Measurements from ENCODE around the gene CTCF.

CTCF gene

DNA sequence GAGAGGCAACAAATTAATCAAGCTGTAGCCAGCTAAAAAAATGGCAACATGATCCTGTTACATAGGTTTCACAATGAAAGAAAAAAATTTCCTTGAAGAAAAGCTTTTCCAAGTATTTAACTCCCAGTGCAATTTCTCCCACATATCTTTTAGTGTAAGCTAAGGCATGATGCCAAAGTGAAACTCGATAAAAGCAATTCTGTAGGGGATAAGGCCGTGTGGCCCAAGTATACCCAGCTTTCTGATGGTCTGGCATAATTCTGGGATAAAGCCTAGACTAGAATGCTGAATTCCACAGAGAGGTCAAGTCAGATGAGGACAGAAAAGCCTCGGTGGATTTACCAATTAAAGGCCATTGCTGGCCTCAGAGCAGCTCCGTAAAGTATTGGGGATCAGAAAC is 36.2 kb downstream of the CTCF start:
- Histone ChIP-seq H3K4me1 (ENCODE audit: control insufficient read depth, insufficient read depth, low read length) (peaks cover 4% of the 10 kb centered on the region), H3K4me3 (ENCODE audit: low read length in 2 of 2) (no peak overlapping the region), H3K9ac (ENCODE audit: low read length in 2 of 2) (peak overlapping the region in 1 of 2 donors; percentile 29), H3K36me3 (ENCODE audit: control insufficient read depth in 2 of 2, insufficient read depth in 2 of 2, low read length in 2 of 2) (no peaks in the 10 kb centered on the region), H3K27ac (ENCODE audit: low read length) (no peak overlapping the region), H3K9me3 (ENCODE audit: control insufficient read depth in 2 of 2, low read length in 2 of 2) (no peaks in the 10 kb centered on the region), H3K27me3 (ENCODE audit: control insufficient read depth in 1 of 2, insufficient read depth in 2 of 2, low read length in 2 of 2) (no peaks in the 10 kb centered on the region)

GRCh38 chr16:67605641-67606040 is 43.3 kb downstream of the CTCF start:
- no peak overlapping the region for H3K27ac ChIP-seq (ENCODE audit: low read length)

GRCh38 chr16:67606632-67607031 is 44.3 kb downstream of the CTCF start:
- H3K4me3 ChIP-seq (ENCODE audit: low read length in 2 of 2), result no peak overlapping the region
- H3K27ac ChIP-seq (ENCODE audit: low read length), result no peak overlapping the region
- H3K4me1 ChIP-seq (ENCODE audit: control insufficient read depth, insufficient read depth, low read length), result peaks cover 2% of the 10 kb centered on the region
- H3K27me3 ChIP-seq (ENCODE audit: control insufficient read depth in 1 of 2, insufficient read depth in 2 of 2, low read length in 2 of 2), result no peaks in the 10 kb centered on the region
- peaks cover 7 to 10% of the 10 kb centered on the region in 2 donors for H3K36me3 ChIP-seq (ENCODE audit: control insufficient read depth in 2 of 2, insufficient read depth in 2 of 2, low read length in 2 of 2)
- no peak overlapping the region for H3K9ac ChIP-seq (ENCODE audit: low read length in 2 of 2)
- no peaks in the 10 kb centered on the region for H3K9me3 ChIP-seq (ENCODE audit: control insufficient read depth in 2 of 2, low read length in 2 of 2)

More at GRCh38 chr16:67605641-67606040, 43.3 kb downstream of the CTCF start:
- H3K27me3 ChIP-seq (ENCODE audit: control insufficient read depth in 1 of 2, insufficient read depth in 2 of 2, low read length in 2 of 2), result no peaks in the 10 kb centered on the region
- H3K36me3 ChIP-seq (ENCODE audit: control insufficient read depth in 2 of 2, insufficient read depth in 2 of 2, low read length in 2 of 2), result peaks cover 0 to under 1% of the 10 kb centered on the region in 2 donors
- H3K4me3 ChIP-seq (ENCODE audit: low read length in 2 of 2), result no peak overlapping the region
- no peak overlapping the region for H3K9ac ChIP-seq (ENCODE audit: low read length in 2 of 2)
- H3K9me3 ChIP-seq (ENCODE audit: control insufficient read depth in 2 of 2, low read length in 2 of 2), result no peaks in the 10 kb centered on the region
- peaks cover 4% of the 10 kb centered on the region for H3K4me1 ChIP-seq (ENCODE audit: control insufficient read depth, insufficient read depth, low read length)

- Histone ChIP-seq H3K9me3 (ENCODE audit: control insufficient read depth in 2 of 2, low read length in 2 of 2) (no peaks in the 10 kb centered on the region), H3K27ac (ENCODE audit: low read length) (no peak overlapping the region), H3K4me1 (ENCODE audit: control insufficient read depth, insufficient read depth, low read length) (no peaks in the 10 kb centered on the region), H3K9ac (ENCODE audit: low read length in 2 of 2) (no peak overlapping the region), H3K27me3 (ENCODE audit: control insufficient read depth in 1 of 2, insufficient read depth in 2 of 2, low read length in 2 of 2) (no peaks in the 10 kb centered on the region), H3K36me3 (ENCODE audit: control insufficient read depth in 2 of 2, insufficient read depth in 2 of 2, low read length in 2 of 2) (peaks cover 13 to 15% of the 10 kb centered on the region in 2 donors), H3K4me3 (ENCODE audit: low read length in 2 of 2) (no peak overlapping the region)
These were observed 46.0 kb downstream of the CTCF start for GRCh38 chr16:67608364-67608763.

GRCh38 chr16:67613808-67614207 is 51.5 kb downstream of the CTCF start:
- H3K9ac ChIP-seq (ENCODE audit: low read length in 2 of 2), result no peak overlapping the region
- no peak overlapping the region for H3K4me3 ChIP-seq (ENCODE audit: low read length in 2 of 2)
- no peaks in the 10 kb centered on the region for H3K9me3 ChIP-seq (ENCODE audit: control insufficient read depth in 2 of 2, low read length in 2 of 2)
- H3K27ac ChIP-seq (ENCODE audit: low read length), result no peak overlapping the region
- H3K27me3 ChIP-seq (ENCODE audit: control insufficient read depth in 1 of 2, insufficient read depth in 2 of 2, low read length in 2 of 2), result no peaks in the 10 kb centered on the region
- H3K36me3 ChIP-seq (ENCODE audit: control insufficient read depth in 2 of 2, insufficient read depth in 2 of 2, low read length in 2 of 2), result peaks cover 27 to 31% of the 10 kb centered on the region in 2 donors
- no peaks in the 10 kb centered on the region for H3K4me1 ChIP-seq (ENCODE audit: control insufficient read depth, insufficient read depth, low read length)

DNA sequence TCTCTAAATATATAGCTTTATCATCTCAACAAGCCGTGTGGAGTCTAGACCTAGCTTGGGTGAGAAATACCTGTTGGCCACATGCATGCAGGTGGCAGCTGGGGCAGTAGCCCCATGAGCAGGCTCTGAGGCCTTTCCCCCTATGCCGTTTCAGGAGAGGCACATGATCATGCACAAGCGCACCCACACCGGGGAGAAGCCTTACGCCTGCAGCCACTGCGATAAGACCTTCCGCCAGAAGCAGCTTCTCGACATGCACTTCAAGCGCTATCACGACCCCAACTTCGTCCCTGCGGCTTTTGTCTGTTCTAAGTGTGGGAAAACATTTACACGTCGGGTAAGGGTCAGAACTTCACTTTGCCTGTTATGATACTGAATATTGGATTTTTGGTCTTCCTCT is 65.9 kb downstream of the CTCF start:
- no peak overlapping the region for H3K27ac ChIP-seq (ENCODE audit: low read length)
- H3K9ac ChIP-seq (ENCODE audit: low read length in 2 of 2), result no peak overlapping the region
- H3K4me1 ChIP-seq (ENCODE audit: control insufficient read depth, insufficient read depth, low read length), result peaks cover 8% of the 10 kb centered on the region
- H3K27me3 ChIP-seq (ENCODE audit: control insufficient read depth in 1 of 2, insufficient read depth in 2 of 2, low read length in 2 of 2), result no peaks in the 10 kb centered on the region
- no peak overlapping the region for H3K4me3 ChIP-seq (ENCODE audit: low read length in 2 of 2)
- peaks cover 32 to 36% of the 10 kb centered on the region in 2 donors for H3K36me3 ChIP-seq (ENCODE audit: control insufficient read depth in 2 of 2, insufficient read depth in 2 of 2, low read length in 2 of 2)
- no peaks in the 10 kb centered on the region for H3K9me3 ChIP-seq (ENCODE audit: control insufficient read depth in 2 of 2, low read length in 2 of 2)

DNA sequence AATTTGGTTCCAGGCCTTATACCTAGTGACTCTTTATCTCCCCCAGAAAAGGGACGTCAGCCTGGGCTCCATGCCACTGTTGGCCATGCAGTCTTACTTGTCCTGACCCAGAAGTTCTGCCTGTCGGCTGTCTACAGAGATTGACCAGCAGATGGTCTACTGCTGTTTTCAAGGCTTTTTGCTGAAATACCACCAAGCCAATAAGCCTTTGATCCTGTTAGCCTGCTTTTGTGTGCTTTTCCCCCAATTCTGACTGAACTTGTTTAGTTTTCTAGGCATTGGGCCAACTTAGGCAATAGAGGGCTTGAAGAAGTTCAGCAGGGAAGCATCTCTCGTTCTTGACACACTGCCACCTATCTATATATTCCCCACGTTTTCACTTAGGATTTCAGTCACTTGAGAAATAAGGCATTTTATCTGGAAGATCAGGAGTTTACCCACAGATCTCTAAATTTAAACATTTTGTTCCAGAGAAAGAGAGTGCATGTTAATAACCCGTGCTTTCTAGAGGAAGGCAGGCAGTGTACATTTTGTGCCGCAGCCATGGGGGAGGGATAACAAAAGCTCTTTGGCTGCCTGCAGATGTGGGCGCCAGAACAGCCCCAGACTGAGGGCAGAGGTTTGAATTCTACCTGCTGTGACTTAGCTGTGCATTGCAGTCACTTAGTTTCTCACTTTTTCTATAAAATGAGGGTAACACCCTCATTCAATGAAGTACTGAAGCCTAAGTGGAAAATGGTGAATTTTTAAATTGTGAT is 70.3 kb downstream of the CTCF start:
- Histone ChIP-seq H3K36me3 (ENCODE audit: control insufficient read depth in 2 of 2, insufficient read depth in 2 of 2, low read length in 2 of 2) (peaks cover 24 to 30% of the 10 kb centered on the region in 2 donors), H3K9me3 (ENCODE audit: control insufficient read depth in 2 of 2, low read length in 2 of 2) (no peaks in the 10 kb centered on the region), H3K9ac (ENCODE audit: low read length in 2 of 2) (no peak overlapping the region), H3K4me3 (ENCODE audit: low read length in 2 of 2) (no peak overlapping the region), H3K27me3 (ENCODE audit: control insufficient read depth in 1 of 2, insufficient read depth in 2 of 2, low read length in 2 of 2) (no peaks in the 10 kb centered on the region), H3K4me1 (ENCODE audit: control insufficient read depth, insufficient read depth, low read length) (peaks cover 8% of the 10 kb centered on the region), H3K27ac (ENCODE audit: low read length) (no peak overlapping the region)

- H3K9ac ChIP-seq (ENCODE audit: low read length in 2 of 2), result no peak overlapping the region
- H3K4me3 ChIP-seq (ENCODE audit: low read length in 2 of 2), result no peak overlapping the region
- no peaks in the 10 kb centered on the region for H3K27me3 ChIP-seq (ENCODE audit: control insufficient read depth in 1 of 2, insufficient read depth in 2 of 2, low read length in 2 of 2)
- H3K9me3 ChIP-seq (ENCODE audit: control insufficient read depth in 2 of 2, low read length in 2 of 2), result no peaks in the 10 kb centered on the region
- H3K36me3 ChIP-seq (ENCODE audit: control insufficient read depth in 2 of 2, insufficient read depth in 2 of 2, low read length in 2 of 2), result peaks cover 27 to 28% of the 10 kb centered on the region in 2 donors
- peaks cover 15% of the 10 kb centered on the region for H3K4me1 ChIP-seq (ENCODE audit: control insufficient read depth, insufficient read depth, low read length)
- H3K27ac ChIP-seq (ENCODE audit: low read length), result no peak overlapping the region
These were observed 74.4 kb downstream of the CTCF start for GRCh38 chr16:67636713-67637112.

- Histone ChIP-seq H3K36me3 (ENCODE audit: control insufficient read depth in 2 of 2, insufficient read depth in 2 of 2, low read length in 2 of 2) (peaks cover 23% of the 10 kb centered on the region in 2 donors), H3K9ac (ENCODE audit: low read length in 2 of 2) (no peak overlapping the region), H3K9me3 (ENCODE audit: control insufficient read depth in 2 of 2, low read length in 2 of 2) (no peaks in the 10 kb centered on the region), H3K27ac (ENCODE audit: low read length) (no peak overlapping the region), H3K27me3 (ENCODE audit: control insufficient read depth in 1 of 2, insufficient read depth in 2 of 2, low read length in 2 of 2) (no peaks in the 10 kb centered on the region), H3K4me1 (ENCODE audit: control insufficient read depth, insufficient read depth, low read length) (peaks cover 16% of the 10 kb centered on the region), H3K4me3 (ENCODE audit: low read length in 2 of 2) (no peak overlapping the region)
These were observed 75.3 kb downstream of the CTCF start for GRCh38 chr16:67637625-67638024.

DNA sequence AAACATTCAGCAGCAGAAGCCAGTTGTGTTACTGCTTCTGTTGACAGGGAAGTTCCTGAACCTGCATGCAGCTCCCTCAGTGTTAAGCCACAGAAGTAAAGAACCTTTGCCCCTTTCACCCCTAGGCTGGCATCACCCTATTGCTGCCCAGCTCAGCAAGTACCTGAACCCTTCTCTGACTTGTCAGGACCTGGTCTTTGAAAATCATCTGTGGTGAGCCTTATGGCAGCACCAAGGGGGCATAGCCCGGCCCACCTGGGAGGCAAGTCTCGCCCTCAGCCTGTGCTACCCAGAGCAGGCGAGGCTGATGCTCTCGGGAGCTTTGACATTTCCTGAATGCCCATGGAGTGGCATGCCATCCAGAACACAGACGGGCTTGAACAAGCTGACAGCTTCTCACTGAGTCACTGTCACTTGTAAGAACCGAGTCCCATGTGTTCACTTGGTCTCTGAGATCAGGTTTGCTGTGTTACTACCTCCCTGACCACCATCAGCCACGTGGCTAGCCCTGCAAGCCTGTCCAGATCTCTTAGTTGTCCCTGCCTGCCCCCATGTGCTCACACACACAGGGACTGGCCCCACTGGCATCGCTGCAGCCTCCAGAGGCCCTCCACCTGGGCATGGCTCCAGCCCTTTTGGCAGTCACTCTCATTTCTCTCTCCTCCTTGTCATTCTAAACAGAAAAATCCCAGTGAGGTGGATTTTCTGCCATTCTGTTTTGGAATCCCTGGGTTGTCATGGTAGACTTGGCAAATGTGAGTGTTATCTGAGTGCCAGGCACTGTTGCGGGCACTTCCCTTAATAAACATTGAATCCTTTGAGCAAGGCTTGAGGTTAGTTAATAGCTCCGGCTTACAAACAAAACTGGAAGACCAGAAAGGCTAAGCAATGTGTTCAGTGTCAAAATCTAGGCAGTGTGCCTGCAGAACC is 79.7 kb downstream of the CTCF start:
- no peaks in the 10 kb centered on the region for H3K9me3 ChIP-seq (ENCODE audit: control insufficient read depth in 2 of 2, low read length in 2 of 2)
- peaks cover 19% of the 10 kb centered on the region for H3K4me1 ChIP-seq (ENCODE audit: control insufficient read depth, insufficient read depth, low read length)
- H3K27me3 ChIP-seq (ENCODE audit: control insufficient read depth in 1 of 2, insufficient read depth in 2 of 2, low read length in 2 of 2), result peaks cover 9 to 11% of the 10 kb centered on the region in 2 donors
- H3K9ac ChIP-seq (ENCODE audit: low read length in 2 of 2), result no peak overlapping the region
- H3K36me3 ChIP-seq (ENCODE audit: control insufficient read depth in 2 of 2, insufficient read depth in 2 of 2, low read length in 2 of 2), result peaks cover 12 to 14% of the 10 kb centered on the region in 2 donors
- peak overlapping the region in 1 of 2 donors; percentile 29 for H3K4me3 ChIP-seq (ENCODE audit: low read length in 2 of 2)
- peak overlapping the region; percentile 58 for H3K27ac ChIP-seq (ENCODE audit: low read length)
